GM20000 (cell line): Measurements from ENCODE around the gene GDPD5.

Source experiments
- DNase-seq: peaks from one replicate; pipeline ENCODE4 v3.0.0; 2012; ENCODE audit warnings: low spot score
- CTCF ChIP-seq: IDR thresholded peaks from 2 replicates; pipeline ENCODE4 v1.5.1; 2012; ENCODE audit warnings: mild to moderate bottlenecking, control low read depth; ENCODE audit errors: extremely low read depth, missing control alignments

GDPD5 gene

GRCh38 chr11:75538150-75538942 lies 12.6 kb upstream of the GDPD5 start:
- no peak for DNase-seq
- TF ChIP-seq CTCF: no peak

- no peak for TF ChIP-seq CTCF
- no peak for DNase-seq
Observed at GRCh38 chr11:75537740-75538139, 12.0 kb upstream of the GDPD5 start.

GRCh38 chr11:75536786-75537641 lies 11.3 kb upstream of the GDPD5 start:
- peak; percentile 73 for DNase-seq
- no peak for TF ChIP-seq CTCF

- no peak for DNase-seq
- no peak for TF ChIP-seq CTCF
Observed at GRCh38 chr11:75535071-75535470, 9.3 kb upstream of the GDPD5 start.

- DNase-seq: no peak
- no peak for TF ChIP-seq CTCF
Observed at GRCh38 chr11:75534259-75535069, 8.7 kb upstream of the GDPD5 start.

- DNase-seq: no peak
- no peak for TF ChIP-seq CTCF
Observed at GRCh38 chr11:75533896-75534258, 8.1 kb upstream of the GDPD5 start.
